GM12874 (cell line): ENCODE results near the gene HDAC6.

Experiments
- TF ChIP-seq, protein P1 (sequence below): IDR thresholded peaks from 2 replicates; pipeline ENCODE4 v1.5.1; 2011; ENCODE audit warnings: low read depth, mild to moderate bottlenecking, control low read depth, low read length, moderate library complexity; ENCODE audit not compliant: insufficient read depth

The HDAC6 gene

GRCh38 chrX:48829016-48829735, 27.3 kb downstream of the HDAC6 start:
- TF ChIP-seq, protein P1, sequence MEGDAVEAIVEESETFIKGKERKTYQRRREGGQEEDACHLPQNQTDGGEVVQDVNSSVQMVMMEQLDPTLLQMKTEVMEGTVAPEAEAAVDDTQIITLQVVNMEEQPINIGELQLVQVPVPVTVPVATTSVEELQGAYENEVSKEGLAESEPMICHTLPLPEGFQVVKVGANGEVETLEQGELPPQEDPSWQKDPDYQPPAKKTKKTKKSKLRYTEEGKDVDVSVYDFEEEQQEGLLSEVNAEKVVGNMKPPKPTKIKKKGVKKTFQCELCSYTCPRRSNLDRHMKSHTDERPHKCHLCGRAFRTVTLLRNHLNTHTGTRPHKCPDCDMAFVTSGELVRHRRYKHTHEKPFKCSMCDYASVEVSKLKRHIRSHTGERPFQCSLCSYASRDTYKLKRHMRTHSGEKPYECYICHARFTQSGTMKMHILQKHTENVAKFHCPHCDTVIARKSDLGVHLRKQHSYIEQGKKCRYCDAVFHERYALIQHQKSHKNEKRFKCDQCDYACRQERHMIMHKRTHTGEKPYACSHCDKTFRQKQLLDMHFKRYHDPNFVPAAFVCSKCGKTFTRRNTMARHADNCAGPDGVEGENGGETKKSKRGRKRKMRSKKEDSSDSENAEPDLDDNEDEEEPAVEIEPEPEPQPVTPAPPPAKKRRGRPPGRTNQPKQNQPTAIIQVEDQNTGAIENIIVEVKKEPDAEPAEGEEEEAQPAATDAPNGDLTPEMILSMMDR = no peak

DNA sequence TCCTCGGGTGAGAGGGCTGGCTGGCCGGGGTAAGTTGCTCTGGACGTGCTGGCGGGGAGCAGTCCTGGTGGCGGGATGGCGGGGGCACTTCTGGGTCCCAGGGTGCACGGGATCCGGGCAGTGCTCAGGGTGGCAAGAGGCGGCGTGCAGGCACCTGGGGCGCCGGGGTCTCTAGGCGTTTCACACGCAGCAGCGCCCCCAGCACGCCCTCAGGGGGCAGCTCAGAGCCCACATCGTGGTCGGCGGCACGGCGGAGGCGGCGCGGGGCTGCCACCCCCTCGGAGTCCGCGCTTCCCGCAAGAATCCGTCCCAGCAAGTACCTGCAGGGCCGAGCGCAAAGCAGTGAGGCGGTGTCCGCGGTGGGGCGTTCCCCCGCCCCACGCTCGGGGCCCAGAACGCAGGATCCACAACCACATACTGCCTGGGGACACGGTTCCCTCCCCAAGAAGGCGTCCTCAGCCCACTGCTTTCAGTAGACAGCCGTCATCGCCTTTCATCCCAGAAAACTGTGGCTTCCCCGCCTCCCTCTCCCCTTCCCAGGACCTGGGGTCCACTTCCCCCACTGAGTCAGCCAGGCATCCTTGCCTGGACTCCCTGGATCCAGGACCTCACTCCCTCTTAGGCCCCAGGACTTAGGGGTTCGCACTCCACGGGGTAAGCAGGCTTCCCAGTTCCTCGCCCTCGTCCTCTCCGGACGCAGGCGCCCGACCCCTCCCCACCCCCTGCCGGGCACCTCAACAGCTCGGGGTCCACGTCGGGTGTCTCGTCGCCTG, 29.5 kb downstream of the HDAC6 start:
- TF ChIP-seq, protein P1 = no peak

- TF ChIP-seq, protein P1 = no peak
Measured at GRCh38 chrX:48831909-48832291, 30.0 kb downstream of the HDAC6 start.

GRCh38 chrX:48833542-48834138, 31.8 kb downstream of the HDAC6 start:
- TF ChIP-seq, protein P1 = no peak

DNA sequence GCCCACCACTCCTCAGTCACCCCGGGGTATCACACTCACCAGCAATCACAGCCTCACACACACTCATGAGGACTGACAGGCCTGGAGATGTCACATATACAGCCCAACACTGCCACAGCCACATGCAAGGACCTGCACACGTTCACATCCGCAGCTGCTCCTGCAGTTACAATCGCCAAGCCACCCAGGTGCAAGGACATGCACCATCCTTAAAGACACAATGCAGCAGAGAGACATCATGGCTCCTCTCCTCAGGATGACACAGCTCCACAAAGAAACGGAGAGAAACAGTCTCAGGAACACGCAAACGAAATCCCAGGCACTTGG, 32.5 kb downstream of the HDAC6 start:
- TF ChIP-seq, protein P1 = no peak

- TF ChIP-seq, protein P1 = no peak
Measured at GRCh38 chrX:48835524-48836329, 33.9 kb downstream of the HDAC6 start, which contains the start of gene PCSK1N. PCSK1N (minus strand) TSS chrX:48835610; CDS start chrX:48835532, 78 bp downstream.

GRCh38 chrX:48839686-48840085, 37.8 kb downstream of the HDAC6 start:
- TF ChIP-seq, protein P1 = no peak
